Keratinocyte (primary cell): Measurements from ENCODE around the gene SYCN. TPM values are rescaled to one million over a fixed set of nuclear protein-coding genes. Genes with fewer than 3 reads are reported as not detected.

Experiments
- DNase-seq: peaks from one replicate; pipeline ENCODE4 v3.0.0-alpha.2; 2011; ENCODE audit warnings: low read depth, missing footprints, low spot score
- FAIRE-seq: peaks from 2 replicates; lab custom pipeline; 2011; peaks lifted over from hg19 to GRCh38; lab: Jason Lieb, UNC
- H2AFZ ChIP-seq: 2 replicates; pipeline ENCODE4 v1.6.0; 2012; ENCODE audit warnings: low read length, control low read depth, inconsistent platforms; ENCODE audit not compliant: control insufficient read depth
- H3K27ac ChIP-seq: 2 replicates; pipeline ENCODE4 v1.5.1; 2011; ENCODE audit warnings: low read length; ENCODE audit not compliant: control insufficient read depth, insufficient read depth
- H3K27me3 ChIP-seq: 3 replicates; pipeline ENCODE4 v1.6.0; 2011; ENCODE audit warnings: low read length; ENCODE audit not compliant: control insufficient read depth, insufficient read depth; ENCODE audit errors: extremely low read depth
- H3K36me3 ChIP-seq, 2 experiments: 2 replicates in 1 of 2; 3 replicates in 1 of 2; pipeline ENCODE4 v1.5.1; 2011; ENCODE audit warnings: low read length in 2 of 2, mild to moderate bottlenecking in 1 of 2; ENCODE audit not compliant: control insufficient read depth in 2 of 2, insufficient read depth in 2 of 2; ENCODE audit errors: extremely low read depth in 1 of 2
- H3K4me1 ChIP-seq: 3 replicates; pipeline ENCODE4 v1.5.1; 2011; ENCODE audit warnings: low read length; ENCODE audit not compliant: control insufficient read depth, insufficient read depth; ENCODE audit errors: extremely low read depth
- H3K4me2 ChIP-seq: 3 replicates; pipeline ENCODE4 v1.6.0; 2011; ENCODE audit warnings: low read depth, low read length; ENCODE audit not compliant: control insufficient read depth, insufficient read depth; ENCODE audit errors: extremely low read depth
- H3K4me3 ChIP-seq, 3 experiments: fragments of 200-600 bp in 1 of 3; sonication (generic) in 1 of 3; 2 replicates in 2 of 3; 3 replicates in 1 of 3; pipeline ENCODE4 v1.5.1; 2011 to 2016; ENCODE audit warnings: low read length in 3 of 3, mild to moderate bottlenecking in 3 of 3, control low read depth in 2 of 3, inconsistent platforms in 1 of 3, low read depth in 1 of 3, mixed read lengths in 1 of 3, mixed run types in 1 of 3, moderate library complexity in 1 of 3; ENCODE audit not compliant: control insufficient read depth in 2 of 3, insufficient read depth in 2 of 3; ENCODE audit errors: extremely low read depth in 1 of 3
- H3K79me2 ChIP-seq: 2 replicates; pipeline ENCODE4 v1.6.0; 2012; ENCODE audit warnings: low read length; ENCODE audit not compliant: control insufficient read depth, insufficient read depth
- H3K9ac ChIP-seq: 3 replicates; pipeline ENCODE4 v1.6.0; 2011; ENCODE audit warnings: low read length; ENCODE audit not compliant: control insufficient read depth, insufficient read depth; ENCODE audit errors: extremely low read depth
- H3K9me1 ChIP-seq: 3 replicates; pipeline ENCODE4 v1.6.0; 2011; ENCODE audit warnings: low read length; ENCODE audit not compliant: control insufficient read depth, insufficient read depth; ENCODE audit errors: extremely low read depth
- H3K9me3 ChIP-seq: 2 replicates; pipeline ENCODE4 v1.5.1; 2012; ENCODE audit warnings: low read depth, low read length; ENCODE audit not compliant: control insufficient read depth
- H4K20me1 ChIP-seq: 3 replicates; pipeline ENCODE4 v1.6.0; 2011; ENCODE audit warnings: low read length; ENCODE audit not compliant: control insufficient read depth, insufficient read depth; ENCODE audit errors: extremely low read depth
- EZH2 ChIP-seq: IDR thresholded peaks from one replicate; pipeline ENCODE4 v1.6.1; 2012; ENCODE audit warnings: inconsistent platforms, mild to moderate bottlenecking, low read length, moderate library complexity
- dilution Hi-C: fragments of 300-500 bp; cut with MboI; formaldehyde crosslinking; loops from one replicate; pipeline ENCODE4 v1.7.0; 2020; ENCODE audit warnings: low sequenced_read_pairs; ENCODE audit not compliant: extremely low pct_ligation_motif_present
- polyA plus RNA-seq, 5 experiments: library from polyadenylated mRNA; depleted of rRNA in 3 of 5; stranded (reverse) in 3 of 5; stranded (forward) in 1 of 5; unstranded in 1 of 5; fragments of >200 nt; gene quantifications; 1 replicate in 1 of 5; 2 replicates in 3 of 5; 3 replicates in 1 of 5; pipeline versions ENCODE4 v1.2.1 to v1.2.3, GENCODE V29; 2011 to 2012; ENCODE audit warnings: missing spikeins in 2 of 5, low read depth in 1 of 5, low replicate concordance in 1 of 5
- TF ChIP-seq, protein P1 (sequence below), 3 experiments: IDR thresholded peaks in 1 of 3; conservative IDR thresholded peaks in 1 of 3; optimal IDR thresholded peaks in 1 of 3; 2 replicates in 2 of 3; 3 replicates in 1 of 3; pipeline versions ENCODE3 to v1.5.1; 2011; ENCODE audit warnings: low read length in 3 of 3, mild to moderate bottlenecking in 3 of 3, moderate library complexity in 2 of 3, control low read depth in 1 of 3, inconsistent platforms in 1 of 3; ENCODE audit not compliant: insufficient read depth in 2 of 3; ENCODE audit errors: extremely low read depth in 1 of 3

Gene SYCN
- polyA plus RNA-seq, 1 donor (not counting 4 experiments of a cell fraction or from before 2014, with no cell fraction given): not detected

DNA sequence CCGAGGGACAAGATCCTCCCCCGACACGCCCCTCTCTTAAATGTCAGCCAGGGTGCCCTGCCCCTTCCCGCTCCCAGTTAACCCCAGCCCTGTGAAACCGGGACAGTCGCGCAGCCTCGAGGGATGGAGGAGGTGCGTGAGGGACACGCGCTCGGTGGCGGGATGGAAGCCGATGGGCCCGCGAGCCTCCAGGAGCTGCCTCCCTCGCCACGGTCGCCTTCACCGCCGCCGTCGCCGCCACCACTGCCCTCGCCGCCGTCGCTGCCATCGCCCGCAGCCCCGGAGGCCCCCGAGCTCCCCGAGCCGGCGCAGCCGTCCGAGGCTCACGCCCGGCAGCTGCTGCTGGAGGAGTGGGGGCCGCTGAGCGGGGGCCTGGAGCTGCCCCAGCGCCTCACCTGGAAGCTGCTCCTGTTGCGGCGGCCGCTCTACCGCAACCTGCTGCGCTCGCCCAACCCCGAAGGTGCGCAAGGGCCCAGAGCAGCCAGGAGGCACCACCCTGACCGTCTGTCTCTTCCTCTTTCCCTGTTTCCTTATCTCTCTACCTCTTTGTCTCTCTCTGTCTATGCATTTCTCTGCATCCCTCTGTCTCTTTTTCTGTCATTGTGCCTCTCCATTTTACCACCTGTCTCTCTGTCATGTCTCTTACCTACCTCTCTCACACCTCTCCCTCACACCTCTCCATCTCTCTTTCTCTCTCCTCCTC is 7.1 kb downstream of the SYCN start, which contains the start of gene NCCRP1:
Gene NCCRP1 (plus strand): TSS at position 105 of the 703 bp plus-strand sequence. CDS start 19 bp downstream, at position 124.
- Histone ChIP-seq H3K36me3 (no peaks in the 10 kb centered on the region), H2AFZ (peak within 1 kb of the TSS; percentile 10), H4K20me1 (no peaks in the 10 kb centered on the region), H3K4me2 (peak within 1 kb of the TSS; percentile 37), H3K9me1 (no peaks in the 10 kb centered on the region), H3K27ac (no peak within 1 kb of the TSS), H3K27me3 (peaks cover 33% of the 10 kb centered on the region), H3K4me3 (peak within 1 kb of the TSS in 1 of 3 experiments; percentile 12), H3K4me1 (peaks cover 23% of the 10 kb centered on the region), H3K9ac (no peak within 1 kb of the TSS), H3K9me3 (no peaks in the 10 kb centered on the region), H3K79me2 (no peaks in the 10 kb centered on the region)
- FAIRE-seq: no peak
- peak; percentile 37 for TF ChIP-seq EZH2
- TF ChIP-seq, protein P1, sequence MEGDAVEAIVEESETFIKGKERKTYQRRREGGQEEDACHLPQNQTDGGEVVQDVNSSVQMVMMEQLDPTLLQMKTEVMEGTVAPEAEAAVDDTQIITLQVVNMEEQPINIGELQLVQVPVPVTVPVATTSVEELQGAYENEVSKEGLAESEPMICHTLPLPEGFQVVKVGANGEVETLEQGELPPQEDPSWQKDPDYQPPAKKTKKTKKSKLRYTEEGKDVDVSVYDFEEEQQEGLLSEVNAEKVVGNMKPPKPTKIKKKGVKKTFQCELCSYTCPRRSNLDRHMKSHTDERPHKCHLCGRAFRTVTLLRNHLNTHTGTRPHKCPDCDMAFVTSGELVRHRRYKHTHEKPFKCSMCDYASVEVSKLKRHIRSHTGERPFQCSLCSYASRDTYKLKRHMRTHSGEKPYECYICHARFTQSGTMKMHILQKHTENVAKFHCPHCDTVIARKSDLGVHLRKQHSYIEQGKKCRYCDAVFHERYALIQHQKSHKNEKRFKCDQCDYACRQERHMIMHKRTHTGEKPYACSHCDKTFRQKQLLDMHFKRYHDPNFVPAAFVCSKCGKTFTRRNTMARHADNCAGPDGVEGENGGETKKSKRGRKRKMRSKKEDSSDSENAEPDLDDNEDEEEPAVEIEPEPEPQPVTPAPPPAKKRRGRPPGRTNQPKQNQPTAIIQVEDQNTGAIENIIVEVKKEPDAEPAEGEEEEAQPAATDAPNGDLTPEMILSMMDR (optimal IDR thresholded peaks at IDR 0.05 in 1 of 3, IDR thresholded peaks at IDR 0.05 in 1 of 3, conservative IDR thresholded peaks at IDR 0.05 in 1 of 3; ENCODE audit: extremely low read depth in 1 of 3, insufficient read depth in 2 of 3, low read length in 3 of 3): no peak
- no peak for DNase-seq
- dilution Hi-C loops: no loop called here

DNA sequence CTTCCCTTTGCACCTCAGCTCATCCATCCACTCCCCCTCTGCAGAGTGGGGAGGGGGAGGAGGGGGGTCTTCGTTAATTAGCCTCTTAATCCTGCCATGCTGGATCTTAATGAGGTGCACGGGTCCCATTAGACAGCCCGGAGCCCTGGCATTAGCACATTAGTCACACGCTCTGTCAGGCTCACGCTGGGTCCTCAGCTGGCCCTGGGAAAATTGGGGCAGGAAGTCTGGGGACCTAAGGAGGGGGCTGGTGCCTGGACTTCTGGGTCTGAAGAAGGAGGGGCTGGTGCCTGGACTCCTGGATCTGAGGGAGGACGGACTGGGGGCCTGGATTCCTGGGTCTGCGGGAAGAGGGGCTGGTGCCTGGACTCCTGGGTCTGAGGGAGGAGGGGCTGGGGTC is 7.7 kb downstream of the SYCN start:
- Histone ChIP-seq H3K4me3 (no peak overlapping the region), H3K9ac (no peak overlapping the region), H3K27me3 (peaks cover 33% of the 10 kb centered on the region), H3K4me2 (no peak overlapping the region), H3K4me1 (peaks cover 23% of the 10 kb centered on the region), H3K79me2 (no peaks in the 10 kb centered on the region), H3K36me3 (no peaks in the 10 kb centered on the region), H3K9me3 (no peaks in the 10 kb centered on the region), H3K27ac (no peak overlapping the region), H2AFZ (no peak overlapping the region), H3K9me1 (no peaks in the 10 kb centered on the region), H4K20me1 (no peaks in the 10 kb centered on the region)
- no peak for TF ChIP-seq EZH2
- TF ChIP-seq, protein P1 (optimal IDR thresholded peaks at IDR 0.05 in 1 of 3, IDR thresholded peaks at IDR 0.05 in 1 of 3, conservative IDR thresholded peaks at IDR 0.05 in 1 of 3; ENCODE audit: extremely low read depth in 1 of 3, insufficient read depth in 2 of 3, low read length in 3 of 3): no peak
- DNase-seq (no peak), FAIRE-seq (no peak)
- dilution Hi-C loops: no loop called here
